Measurements from ENCODE around the gene GSTM2. TPM values are rescaled to one million over a fixed set of nuclear protein-coding genes. Genes with fewer than 3 reads are reported as not detected.
"Not testable (repeated sequence)": the region's sequence is repeated elsewhere in the genome, so short reads cannot be mapped to it uniquely, and the experiment has no call there.

Gene GSTM2
- total RNA-seq, 1 experiment from 2014 or later, result 10.7 TPM

DNA sequence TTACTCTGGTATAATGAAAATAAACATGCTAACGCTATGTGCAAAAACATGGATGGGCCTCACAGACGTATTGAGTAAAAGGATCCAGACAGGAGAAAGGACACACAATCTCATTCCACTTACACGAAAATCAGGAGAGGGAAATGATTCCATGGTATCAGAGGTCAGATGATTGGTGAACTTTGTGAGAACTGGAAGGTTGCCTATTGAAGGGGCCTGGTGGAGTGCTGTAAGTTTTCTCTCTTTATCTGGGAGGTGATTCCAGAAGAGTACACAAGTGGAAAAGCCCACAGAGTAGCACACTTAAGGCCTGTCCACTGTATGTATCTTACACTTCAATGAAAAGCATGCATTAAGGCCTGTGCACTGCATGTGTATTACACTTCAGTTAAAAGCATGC lies 9.6 kb downstream of the GSTM2 start:
- DNase-seq (ENCODE audit: low read depth), result no peak

DNA sequence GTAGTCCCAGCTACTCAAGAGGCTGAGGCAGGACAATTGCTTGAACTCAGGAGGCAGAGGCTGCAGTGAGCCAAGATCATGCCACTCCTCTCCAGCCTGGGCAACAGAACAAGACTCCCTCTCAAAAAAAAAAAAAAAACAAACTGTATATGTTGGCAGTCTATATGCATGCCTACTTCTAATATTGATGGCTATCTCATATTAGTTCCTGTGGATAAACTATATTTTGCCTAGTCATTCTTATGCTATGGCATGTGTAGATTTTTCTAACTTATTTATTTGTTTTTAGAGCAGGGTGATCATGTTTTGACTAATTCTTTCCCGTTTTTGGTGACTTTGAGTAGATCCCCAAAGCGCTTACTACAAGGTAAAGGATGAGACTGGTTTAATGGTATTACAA lies 10.8 kb downstream of the GSTM2 start:
- DNase-seq (ENCODE audit: low read depth), result not testable (repeated sequence)

DNA sequence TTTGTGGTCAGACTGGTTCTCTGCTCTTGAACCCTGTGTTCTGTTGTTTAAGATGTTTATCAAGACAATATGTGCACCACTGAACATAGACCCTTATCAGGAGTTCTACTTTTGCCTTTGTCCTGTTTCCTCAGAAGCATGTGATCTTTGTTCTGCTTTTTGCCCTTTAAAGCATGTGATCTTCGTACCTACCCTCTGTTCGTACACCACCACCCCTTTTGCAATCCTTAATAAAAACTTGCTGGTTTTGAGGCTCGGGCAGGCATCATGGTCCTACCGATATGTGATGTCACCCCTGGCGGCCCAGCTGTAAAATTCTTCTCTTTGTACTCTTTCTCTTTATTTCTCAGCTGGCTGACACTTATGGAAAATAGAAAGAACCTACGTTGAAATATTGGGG lies 16.9 kb downstream of the GSTM2 start:
- not testable (repeated sequence) for DNase-seq (ENCODE audit: low read depth)

DNA sequence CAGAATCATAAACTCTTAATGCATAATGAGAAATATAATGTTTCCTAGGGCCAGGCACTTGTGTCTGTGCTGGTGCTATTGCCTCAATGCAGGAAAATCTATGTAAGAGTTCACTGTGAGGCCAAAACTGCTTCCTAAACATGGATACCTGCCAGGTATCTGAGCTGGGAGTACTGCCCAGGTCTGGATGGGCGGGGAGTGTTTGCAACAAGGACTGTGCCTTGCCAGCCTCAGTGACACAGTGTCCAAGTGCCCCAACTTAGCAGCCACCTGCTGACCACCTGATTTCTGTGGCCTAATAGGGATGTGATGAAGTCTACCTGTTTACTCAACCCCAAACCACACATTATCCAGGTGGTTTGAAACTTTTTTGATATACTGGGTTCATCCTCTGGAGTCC lies 17.5 kb downstream of the GSTM2 start:
- not testable (repeated sequence) for DNase-seq (ENCODE audit: low read depth)

DNA sequence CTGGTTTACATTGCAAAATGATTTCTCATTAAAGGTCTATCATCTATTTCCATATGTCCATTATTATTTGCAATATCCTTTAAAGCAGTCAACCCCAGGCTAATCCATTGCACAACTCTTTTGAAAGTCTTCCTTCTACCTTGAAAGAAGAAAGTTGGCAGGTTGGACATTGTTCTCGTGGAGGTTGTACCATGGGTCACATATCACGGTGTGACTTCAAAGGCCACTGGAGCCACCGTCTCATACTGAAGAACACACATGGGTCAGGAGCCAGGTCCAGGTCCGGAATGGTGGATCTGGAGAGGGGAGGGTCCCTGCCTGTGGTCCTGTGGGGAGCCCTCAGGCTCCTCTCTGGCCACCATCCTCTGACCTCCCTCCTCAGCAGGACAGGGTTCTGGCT lies 18.0 kb downstream of the GSTM2 start:
- not testable (repeated sequence) for DNase-seq (ENCODE audit: low read depth)

DNA sequence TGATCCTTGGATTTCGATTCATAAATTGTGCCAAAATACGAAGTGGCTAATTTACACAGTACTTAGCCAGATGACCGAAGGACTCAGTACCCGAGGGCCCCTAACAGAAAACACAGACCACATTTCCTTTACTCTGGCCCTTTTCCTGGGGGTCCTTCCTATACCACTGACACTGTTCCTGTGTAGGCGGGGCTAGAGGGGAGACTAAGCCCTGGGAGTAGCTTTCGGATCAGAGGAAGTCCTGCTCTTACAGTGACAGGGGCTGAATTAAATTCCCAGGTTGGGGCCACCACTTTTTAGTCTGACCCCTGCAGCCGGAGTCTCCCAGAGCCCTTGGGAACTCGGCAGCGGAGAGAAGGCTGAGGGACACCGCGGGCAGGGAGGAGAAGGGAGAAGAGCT lies 19.3 kb downstream of the GSTM2 start:
- not testable (repeated sequence) for DNase-seq (ENCODE audit: low read depth)

DNA sequence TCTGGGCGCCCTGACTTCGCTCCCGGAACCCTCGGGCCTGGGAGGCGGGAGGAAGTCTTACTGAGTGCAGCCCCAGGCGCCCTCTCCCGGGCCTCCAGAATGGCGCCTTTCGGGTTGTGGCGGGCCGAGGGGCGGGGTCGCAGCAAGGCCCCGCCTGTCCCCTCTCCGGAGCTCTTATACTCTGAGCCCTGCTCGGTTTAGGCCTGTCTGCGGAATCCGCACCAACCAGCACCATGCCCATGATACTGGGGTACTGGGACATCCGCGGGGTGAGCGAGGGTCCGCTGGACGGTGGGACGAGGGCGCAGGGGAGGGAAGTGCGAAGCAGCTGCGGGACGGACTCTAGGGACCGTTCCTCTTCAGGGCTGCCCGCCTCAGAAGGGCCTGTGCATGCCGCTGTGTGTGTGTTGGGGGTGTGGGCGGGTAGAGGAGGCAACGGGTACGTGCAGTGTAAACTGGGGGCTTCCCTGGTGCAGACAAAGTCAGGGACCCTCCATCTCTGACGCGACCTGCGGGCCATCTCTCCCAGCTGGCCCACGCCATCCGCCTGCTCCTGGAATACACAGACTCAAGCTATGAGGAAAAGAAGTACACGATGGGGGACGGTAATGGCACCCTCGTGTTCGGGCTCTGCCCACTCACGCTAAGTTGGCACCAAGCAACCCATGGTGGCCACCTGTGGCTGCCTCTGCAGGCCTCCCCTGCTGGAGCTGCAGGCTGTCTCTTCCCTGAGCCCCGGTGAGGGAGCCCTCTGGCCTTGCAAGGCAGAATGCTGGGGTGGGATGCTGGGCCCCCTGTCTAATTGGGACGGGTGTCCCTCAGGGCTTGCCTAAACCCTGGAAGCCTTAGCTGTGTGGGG lies 20.0 kb downstream of the GSTM2 start, which contains the start of gene GSTM1:
Gene GSTM1, plus strand, starts transcription at position 177 of the 859 bp plus-strand sequence. Its CDS starts 57 bp downstream, at position 234.
- DNase-seq (ENCODE audit: low read depth), result no peak

DNA sequence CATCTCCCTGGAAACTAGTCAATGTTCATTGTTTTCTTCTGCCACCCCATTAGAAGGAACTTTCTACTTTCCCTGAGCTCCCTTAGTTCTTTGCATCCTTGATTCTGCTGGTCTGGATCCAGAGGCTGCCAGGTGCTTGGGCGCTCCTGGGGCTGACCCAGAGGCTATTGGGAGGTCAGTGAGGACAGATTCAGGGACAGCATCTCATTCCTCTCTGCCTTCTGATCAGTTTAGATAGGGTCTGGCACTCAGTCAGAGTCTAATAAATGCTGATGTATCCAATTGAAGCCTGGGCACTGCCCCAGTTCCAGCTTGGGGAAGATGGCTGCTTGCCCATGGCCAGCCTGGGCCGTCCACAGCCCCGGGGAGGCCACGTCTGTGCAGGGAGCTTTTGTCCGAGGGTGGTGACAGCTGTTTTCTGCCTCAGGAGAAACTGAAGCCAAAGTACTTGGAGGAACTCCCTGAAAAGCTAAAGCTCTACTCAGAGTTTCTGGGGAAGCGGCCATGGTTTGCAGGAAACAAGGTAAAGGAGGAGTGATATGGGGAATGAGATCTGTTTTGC lies 22.1 kb downstream of the GSTM2 start:
- no peak for DNase-seq (ENCODE audit: low read depth)

DNA sequence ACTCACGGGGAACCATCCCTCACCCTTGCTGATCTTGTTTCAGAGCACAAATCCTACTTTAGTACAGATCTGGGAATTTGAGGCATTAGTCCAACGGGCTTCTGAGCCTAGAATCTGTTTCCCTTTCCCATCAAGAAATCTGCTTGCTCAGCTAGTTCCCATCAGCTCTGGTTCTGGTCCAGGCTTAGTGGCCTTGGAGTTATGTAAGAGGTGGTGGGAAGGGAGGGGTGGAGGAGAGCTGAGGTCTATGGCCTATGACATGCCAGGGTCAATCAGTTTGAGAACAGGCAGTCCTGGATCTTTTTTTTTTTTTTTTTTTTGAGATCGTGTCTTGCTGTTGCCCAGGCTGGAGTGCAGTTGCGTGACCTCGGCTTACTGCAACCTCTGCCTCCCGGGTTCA lies 23.9 kb downstream of the GSTM2 start:
- DNase-seq (ENCODE audit: low read depth), result no peak

DNA sequence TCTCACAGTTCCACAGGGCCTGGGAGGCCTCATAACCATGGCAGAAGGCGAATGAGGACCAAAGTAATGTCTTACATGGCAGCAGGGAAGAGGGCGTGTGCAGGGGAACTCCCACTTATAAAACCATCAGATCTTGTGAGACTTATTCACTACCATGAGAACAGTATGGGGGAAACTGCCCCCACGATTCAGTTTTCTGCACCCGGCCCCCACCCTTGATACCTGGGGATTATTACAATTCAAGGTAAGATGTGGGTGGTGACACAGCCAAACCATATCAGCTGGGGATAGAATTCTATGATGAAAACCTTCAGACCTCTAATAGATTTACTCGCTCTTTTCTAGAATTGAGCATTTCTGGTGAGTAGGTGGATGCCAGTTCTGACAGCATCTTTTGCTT lies 26.5 kb downstream of the GSTM2 start:
- not testable (repeated sequence) for DNase-seq (ENCODE audit: low read depth)

DNA sequence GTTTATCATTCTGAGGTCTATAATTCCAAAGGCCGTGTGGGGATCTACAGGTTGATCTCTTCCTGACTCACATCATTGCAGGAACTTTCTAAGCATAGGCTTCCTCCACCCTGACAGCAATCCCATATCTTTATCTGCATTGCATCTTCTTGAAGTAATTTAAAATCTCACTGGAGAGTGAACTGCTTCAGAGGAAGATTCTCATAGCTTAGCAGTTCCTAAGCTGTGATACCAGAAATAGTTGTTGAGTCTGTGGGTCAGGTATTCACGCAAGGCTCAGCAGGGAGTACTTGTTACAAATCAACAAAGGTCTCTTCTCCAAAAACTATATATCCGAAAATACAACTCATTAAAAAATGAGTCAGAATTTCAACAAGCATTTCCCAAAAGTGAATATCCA lies 27.3 kb downstream of the GSTM2 start:
- not testable (repeated sequence) for DNase-seq (ENCODE audit: low read depth)

DNA sequence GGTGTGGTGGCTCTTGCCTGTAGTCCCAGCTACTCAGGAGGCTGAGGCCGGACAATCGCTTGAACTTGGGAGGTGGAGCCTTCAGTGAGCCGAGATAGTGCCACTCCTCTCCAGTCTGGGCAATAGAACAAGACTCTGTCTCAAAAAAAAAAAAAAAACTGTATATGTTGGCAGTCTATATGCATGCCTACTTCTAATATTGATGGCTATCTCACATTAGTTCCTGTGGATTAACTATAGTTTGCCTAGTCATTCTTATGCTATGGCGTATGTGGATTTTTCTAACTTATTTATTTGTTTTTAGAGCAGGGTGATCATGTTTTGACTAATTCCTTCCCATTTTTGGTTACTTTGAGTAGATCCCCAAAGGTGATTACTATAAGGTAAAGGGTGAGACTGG lies 29.2 kb downstream of the GSTM2 start:
- no peak for DNase-seq (ENCODE audit: low read depth)

DNA sequence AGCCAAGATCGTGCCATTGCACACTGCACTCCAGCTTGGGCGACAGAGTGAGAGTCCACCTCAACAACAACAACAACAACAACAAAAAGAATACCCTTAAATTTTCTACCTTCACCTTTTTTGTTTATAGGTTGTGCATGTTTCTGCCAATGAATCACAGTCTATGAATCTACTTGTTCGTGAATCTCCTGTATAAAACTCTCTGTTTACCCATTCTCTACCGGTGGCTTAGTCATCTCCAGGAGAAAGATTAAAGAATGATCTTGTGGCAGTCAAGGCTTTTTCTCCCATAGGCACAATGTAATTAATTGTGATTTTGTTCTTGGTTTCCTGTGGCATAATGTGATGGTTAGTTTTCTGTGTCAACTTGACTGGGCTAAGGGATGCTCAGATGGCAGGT lies 30.0 kb downstream of the GSTM2 start:
- not testable (repeated sequence) for DNase-seq (ENCODE audit: low read depth)

DNA sequence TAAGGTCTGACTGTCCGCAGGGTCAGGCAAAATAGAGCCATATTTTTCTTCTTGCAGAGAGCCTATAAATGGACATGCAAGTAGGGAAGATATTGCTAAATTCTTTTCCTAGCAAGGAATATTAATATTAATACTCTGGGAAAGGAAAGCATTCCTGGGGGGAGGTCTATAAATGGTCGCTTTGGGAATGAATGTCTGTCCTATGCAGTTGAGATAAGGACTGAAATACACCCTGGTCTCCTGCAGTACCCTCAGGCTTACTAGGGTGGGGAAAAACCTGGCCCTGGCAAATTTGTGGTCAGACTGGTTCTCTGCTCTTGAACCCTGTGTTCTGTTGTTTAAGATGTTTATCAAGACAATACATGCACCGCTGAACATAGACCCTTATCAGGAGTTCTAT lies 35.1 kb downstream of the GSTM2 start:
- DNase-seq (ENCODE audit: low read depth), result not testable (repeated sequence)

DNA sequence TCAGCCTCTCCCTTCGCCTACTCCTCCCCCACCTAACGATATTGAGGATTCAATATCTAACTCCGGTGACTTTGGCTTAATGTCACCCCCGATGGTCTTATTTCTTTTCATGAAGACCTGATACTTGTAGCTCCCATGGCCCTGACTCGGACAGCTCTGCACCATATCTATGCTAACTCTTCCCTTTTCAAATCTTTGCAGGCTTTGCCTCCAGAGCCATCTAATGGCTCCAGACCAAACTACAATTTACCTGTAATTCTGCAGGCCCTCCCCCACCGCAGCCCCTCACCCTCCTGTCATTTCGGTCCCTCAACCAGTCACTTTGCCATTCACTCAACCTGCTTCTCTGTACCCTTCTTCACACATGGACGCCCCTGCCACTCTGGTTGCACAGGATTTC lies 36.3 kb downstream of the GSTM2 start:
- no peak for DNase-seq (ENCODE audit: low read depth)

DNA sequence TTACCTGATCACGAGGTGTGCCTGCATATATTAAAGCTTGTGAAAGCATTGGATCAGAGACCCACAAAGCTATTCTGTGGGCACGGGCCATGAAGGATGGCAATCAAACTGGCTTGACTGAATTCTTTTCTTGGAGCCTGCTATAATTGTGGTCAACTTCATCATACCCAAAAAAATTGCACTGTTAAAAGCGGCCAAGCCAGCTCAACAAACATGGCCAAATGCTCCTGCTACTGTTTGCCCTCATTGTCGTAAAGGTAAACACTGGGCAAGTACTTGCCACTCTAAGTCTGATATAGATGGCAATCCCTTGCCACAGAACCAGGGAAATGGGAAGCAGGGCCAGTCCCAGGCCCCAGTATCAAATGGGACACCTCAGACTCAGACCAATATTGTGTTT lies 37.6 kb downstream of the GSTM2 start:
- DNase-seq (ENCODE audit: low read depth), result no peak

DNA sequence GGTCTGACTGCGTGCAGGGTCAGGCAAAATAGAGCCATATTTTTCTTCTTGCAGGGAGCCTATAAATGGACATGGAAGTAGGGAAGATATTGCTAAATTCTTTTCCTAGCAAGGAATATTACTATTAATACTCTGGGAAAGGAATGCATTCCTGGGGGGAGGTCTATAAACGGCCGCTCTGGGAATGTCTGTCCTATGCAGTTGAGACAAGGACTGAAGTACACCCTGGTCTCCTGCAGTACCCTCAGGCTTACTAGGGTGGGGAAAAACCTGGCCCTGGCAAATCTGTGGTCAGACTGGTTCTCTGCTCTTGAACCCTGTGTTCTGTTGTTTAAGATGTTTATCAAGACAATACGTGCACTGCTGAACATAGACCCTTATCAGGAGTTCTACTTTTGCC lies 41.1 kb downstream of the GSTM2 start:
- DNase-seq (ENCODE audit: low read depth), result not testable (repeated sequence)

DNA sequence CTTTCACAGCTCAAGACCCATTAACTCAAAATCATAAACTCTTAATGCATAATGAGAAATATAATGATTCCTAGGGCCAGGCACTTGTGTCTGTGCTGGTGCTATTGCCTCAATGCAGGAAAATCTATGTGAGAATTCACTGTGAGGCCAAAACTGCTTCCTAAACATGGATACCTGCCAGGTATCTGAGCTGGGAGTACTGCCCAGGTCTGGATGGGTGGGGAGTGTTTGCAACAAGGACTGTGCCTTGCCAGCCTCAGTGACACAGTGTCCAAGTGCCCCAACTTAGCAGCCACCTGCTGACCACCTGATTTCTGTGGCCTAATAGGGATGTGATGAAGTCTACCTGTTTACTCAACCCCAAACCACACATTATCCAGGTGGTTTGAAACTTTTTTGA lies 42.0 kb downstream of the GSTM2 start:
- DNase-seq (ENCODE audit: low read depth), result not testable (repeated sequence)

DNA sequence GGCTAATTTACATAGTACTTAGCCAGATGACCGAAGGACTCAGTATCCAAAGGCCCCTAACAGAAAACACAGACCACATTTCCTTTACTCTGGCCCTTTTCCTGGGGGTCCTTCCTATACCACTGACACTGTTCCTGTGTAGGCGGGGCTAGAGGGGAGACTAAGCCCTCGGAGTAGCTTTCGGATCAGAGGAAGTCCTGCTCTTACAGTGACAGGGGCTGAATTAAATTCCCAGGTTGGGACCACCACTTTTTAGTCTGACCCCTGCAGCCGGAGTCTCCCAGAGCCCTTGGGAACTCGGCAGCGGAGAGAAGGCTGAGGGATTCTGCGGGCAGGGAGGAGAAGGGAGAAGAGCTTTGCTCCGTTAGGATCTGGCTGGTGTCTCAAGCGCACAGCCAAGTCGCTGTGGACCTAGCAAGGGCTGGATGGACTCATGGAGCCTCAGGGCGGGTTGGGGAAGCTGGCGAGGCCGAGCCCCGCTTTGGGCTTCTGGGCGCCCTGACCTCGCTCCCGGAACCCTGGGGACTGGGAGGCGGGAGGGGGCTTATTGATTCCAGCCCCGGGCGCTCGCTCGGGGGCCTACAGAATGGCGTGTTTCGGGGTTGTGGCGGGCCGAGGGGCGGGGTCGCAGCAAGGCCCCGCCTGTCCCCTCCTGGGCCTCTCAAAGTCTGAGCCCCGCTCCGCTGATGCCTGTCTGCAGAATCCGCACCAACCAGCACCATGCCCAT lies 43.9 kb downstream of the GSTM2 start, which contains the start of gene GSTM5:
Gene GSTM5, plus strand, starts transcription at position 659 of the 728 bp plus-strand sequence. Its CDS starts 62 bp downstream, at position 721.
- not testable (repeated sequence) for DNase-seq (ENCODE audit: low read depth)

DNA sequence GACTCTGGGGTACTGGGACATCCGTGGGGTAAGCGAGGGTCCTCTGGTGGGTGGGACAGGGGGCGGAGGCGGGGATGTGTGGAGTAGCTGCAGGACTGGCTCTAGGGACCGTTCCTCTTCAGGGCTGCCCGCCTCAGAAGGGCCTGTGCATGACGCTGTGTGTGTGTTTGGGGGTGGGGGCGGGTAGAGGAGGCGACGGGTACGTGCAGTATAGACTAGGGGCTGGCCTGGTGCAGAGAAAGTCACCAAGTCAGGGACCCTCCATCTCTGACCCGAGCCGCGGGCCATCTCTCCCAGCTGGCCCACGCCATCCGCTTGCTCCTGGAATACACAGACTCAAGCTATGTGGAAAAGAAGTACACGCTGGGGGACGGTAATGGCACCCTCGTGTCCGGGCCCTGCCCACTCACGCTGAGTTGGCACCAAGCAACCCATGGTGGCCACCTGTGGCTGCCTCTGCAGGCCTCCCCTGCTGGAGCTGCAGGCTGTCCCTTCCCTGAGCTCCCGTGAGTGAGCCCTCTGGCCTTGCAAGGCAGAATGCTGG lies 44.5 kb downstream of the GSTM2 start:
- no peak for DNase-seq (ENCODE audit: low read depth)

DNA sequence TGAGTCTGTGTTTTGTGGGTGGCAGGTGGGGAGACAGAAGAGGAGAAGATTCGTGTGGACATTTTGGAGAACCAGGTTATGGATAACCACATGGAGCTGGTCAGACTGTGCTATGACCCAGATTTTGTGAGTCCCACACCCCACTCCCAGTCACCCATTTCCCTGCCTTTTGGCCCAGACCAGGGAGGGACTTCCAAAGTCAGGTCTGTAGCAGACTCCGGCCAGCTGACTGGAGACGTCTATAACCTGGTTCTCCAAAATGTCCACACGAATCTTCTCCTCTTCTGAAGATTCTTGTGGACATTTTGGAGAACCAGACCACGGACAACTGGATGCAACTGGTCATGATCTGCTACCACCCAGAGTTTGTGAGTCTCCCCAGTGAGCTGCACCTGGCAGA lies 45.8 kb downstream of the GSTM2 start:
- no peak for DNase-seq (ENCODE audit: low read depth)

All from M059J (cell line).